ENCODE results near the gene SIGLEC10.

SIGLEC10 gene

GRCh38 chr19:51365211-51365964 is 52.1 kb downstream of the SIGLEC10 start:
- DNase-seq: peak; percentile 72

GRCh38 chr19:51364200-51365106 is 53.0 kb downstream of the SIGLEC10 start:
- DNase-seq: no peak

DNA sequence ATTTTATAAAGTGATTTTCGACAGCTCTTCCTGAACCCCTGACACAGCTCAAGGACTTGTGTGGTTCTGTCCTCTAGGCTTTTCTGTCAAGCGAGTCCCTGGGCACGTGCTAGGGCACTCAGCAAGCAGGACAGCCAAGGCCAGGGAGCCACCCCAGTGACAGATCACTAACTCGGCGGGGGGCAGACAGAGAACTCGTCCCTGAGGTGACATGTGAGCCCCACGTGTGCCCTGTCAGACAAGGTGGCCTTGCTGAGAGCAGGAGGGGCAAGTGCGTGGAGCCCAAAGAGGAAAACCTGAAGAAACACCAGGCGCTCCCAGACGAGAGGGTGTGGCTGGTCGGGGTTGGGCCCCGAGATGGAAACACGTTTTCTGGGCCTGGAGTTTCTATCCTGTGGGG is 56.2 kb downstream of the SIGLEC10 start:
- DNase-seq: no peak
